Thyroid gland (tissue), 4 donors: ENCODE results near the gene YIF1B.

Source experiments
- POLR2A ChIP-seq, 2 donors: fragments of 450-650 bp; IDR thresholded peaks; one replicate each; pipeline ENCODE4 v1.6.1; 2017; ENCODE audit warnings: antibody characterized with exemption in 2 of 2, mild to moderate bottlenecking in 2 of 2, moderate library complexity in 1 of 2
- TF ChIP-seq, protein P1 (sequence below), 6 experiments: fragments of 200-600 bp in 3 of 6; fragments of 450-650 bp in 3 of 6; sonication (generic) in 3 of 6; IDR thresholded peaks; one replicate each; pipeline ENCODE4 v1.5.1; 2016 to 2019; ENCODE audit warnings: antibody characterized with exemption in 6 of 6, mild to moderate bottlenecking in 2 of 6, inconsistent platforms in 1 of 6, moderate library complexity in 1 of 6

DNA sequence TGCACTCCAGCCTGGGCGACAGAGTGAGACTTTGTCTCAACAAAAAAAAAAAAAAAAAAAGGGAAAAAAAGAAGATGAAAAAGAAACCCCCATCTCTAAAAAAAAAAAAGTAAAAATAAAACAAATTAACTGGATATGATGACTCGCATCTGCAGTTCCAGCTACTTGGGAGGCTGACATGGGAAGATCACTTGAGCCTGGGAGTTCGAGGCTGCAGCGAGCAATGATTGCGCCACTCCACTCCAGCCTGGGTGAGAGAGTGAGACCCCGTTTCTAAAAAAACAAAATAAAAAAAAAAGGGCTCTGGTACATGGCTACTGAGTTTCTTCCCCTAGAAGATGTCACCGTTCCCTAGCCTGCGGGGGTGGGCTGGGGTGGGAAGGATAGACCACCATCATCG lies 17.5 kb upstream of the YIF1B start:
- TF ChIP-seq, protein P1, sequence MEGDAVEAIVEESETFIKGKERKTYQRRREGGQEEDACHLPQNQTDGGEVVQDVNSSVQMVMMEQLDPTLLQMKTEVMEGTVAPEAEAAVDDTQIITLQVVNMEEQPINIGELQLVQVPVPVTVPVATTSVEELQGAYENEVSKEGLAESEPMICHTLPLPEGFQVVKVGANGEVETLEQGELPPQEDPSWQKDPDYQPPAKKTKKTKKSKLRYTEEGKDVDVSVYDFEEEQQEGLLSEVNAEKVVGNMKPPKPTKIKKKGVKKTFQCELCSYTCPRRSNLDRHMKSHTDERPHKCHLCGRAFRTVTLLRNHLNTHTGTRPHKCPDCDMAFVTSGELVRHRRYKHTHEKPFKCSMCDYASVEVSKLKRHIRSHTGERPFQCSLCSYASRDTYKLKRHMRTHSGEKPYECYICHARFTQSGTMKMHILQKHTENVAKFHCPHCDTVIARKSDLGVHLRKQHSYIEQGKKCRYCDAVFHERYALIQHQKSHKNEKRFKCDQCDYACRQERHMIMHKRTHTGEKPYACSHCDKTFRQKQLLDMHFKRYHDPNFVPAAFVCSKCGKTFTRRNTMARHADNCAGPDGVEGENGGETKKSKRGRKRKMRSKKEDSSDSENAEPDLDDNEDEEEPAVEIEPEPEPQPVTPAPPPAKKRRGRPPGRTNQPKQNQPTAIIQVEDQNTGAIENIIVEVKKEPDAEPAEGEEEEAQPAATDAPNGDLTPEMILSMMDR (IDR thresholded peaks at IDR 0.05), result no peak
- no peak for TF ChIP-seq POLR2A (IDR thresholded peaks at IDR 0.05)
